Kidney epithelial cell (primary cell): ENCODE data around the gene SMAP1. TPM values are rescaled to one million over a fixed set of nuclear protein-coding genes. Genes with fewer than 3 reads are reported as not detected.

ENCODE experiments used
- DNase-seq: peaks from one replicate; pipeline ENCODE4 v3.0.0-alpha.2; 2010; ENCODE audit warnings: low read depth
- H3K27me3 ChIP-seq: 2 replicates; pipeline ENCODE4 v1.6.0; 2011; ENCODE audit warnings: low read length; ENCODE audit not compliant: control insufficient read depth, insufficient read depth
- H3K36me3 ChIP-seq: 2 replicates; pipeline ENCODE4 v1.5.1; 2011; ENCODE audit warnings: low read length; ENCODE audit not compliant: control insufficient read depth, insufficient read depth
- H3K4me3 ChIP-seq: 2 replicates; pipeline ENCODE4 v1.5.1; 2011; ENCODE audit warnings: low read depth, mild to moderate bottlenecking, control low read depth, low read length
- CTCF ChIP-seq: IDR thresholded peaks from 2 replicates; pipeline ENCODE4 v1.5.1; 2011; ENCODE audit warnings: mild to moderate bottlenecking, moderate library complexity, low read length, control low read depth, inconsistent platforms; ENCODE audit not compliant: insufficient read depth, poor library complexity, severe bottlenecking
- total RNA-seq: library from RNA; depleted of rRNA; stranded (reverse); fragments of >200 nt; gene quantifications from 2 replicates; pipeline ENCODE4 v1.2.3, GENCODE V29; 2015

The SMAP1 gene
- total RNA-seq, 1 donor from 2014 or later, result 27.5 TPM

GRCh38 chr6:70839286-70840266, 171.9 kb downstream of the SMAP1 start:
- no peak for TF ChIP-seq CTCF
- H3K27me3 ChIP-seq, result no peaks in the 10 kb centered on the region
- no peak for DNase-seq
- H3K4me3 ChIP-seq, result no peak overlapping the region
- H3K36me3 ChIP-seq, result no peaks in the 10 kb centered on the region

- no peaks in the 10 kb centered on the region for H3K36me3 ChIP-seq
- no peak overlapping the region for H3K4me3 ChIP-seq
- no peaks in the 10 kb centered on the region for H3K27me3 ChIP-seq
- no peak for DNase-seq
- no peak for TF ChIP-seq CTCF
Measured at GRCh38 chr6:70841112-70841511, 173.4 kb downstream of the SMAP1 start.

- DNase-seq, result no peak
- Histone ChIP-seq H3K36me3 (no peaks in the 10 kb centered on the region), H3K4me3 (no peak overlapping the region), H3K27me3 (no peaks in the 10 kb centered on the region)
- no peak for TF ChIP-seq CTCF
Measured at GRCh38 chr6:70842541-70842940, 174.9 kb downstream of the SMAP1 start.

GRCh38 chr6:70843328-70843918, 175.7 kb downstream of the SMAP1 start:
- Histone ChIP-seq H3K4me3 (no peak overlapping the region), H3K27me3 (no peaks in the 10 kb centered on the region), H3K36me3 (no peaks in the 10 kb centered on the region)
- no peak for TF ChIP-seq CTCF
- no peak for DNase-seq

- no peak for DNase-seq
- Histone ChIP-seq H3K27me3 (no peaks in the 10 kb centered on the region), H3K36me3 (no peaks in the 10 kb centered on the region), H3K4me3 (no peak overlapping the region)
- TF ChIP-seq CTCF, result no peak
Measured at GRCh38 chr6:70844301-70844700, 176.6 kb downstream of the SMAP1 start.
